Skeletal muscle satellite cell (primary cell): ENCODE results near the gene POLR3A. TPM values are rescaled to one million over a fixed set of nuclear protein-coding genes. Genes with fewer than 3 reads are reported as not detected.

Experiments used
- H3K27me3 ChIP-seq: 2 replicates; pipeline ENCODE4 v1.7.0; 2013; ENCODE audit warnings: low read length; ENCODE audit not compliant: control insufficient read depth, insufficient read depth
- H3K36me3 ChIP-seq: 2 replicates; pipeline ENCODE4 v1.7.0; 2013; ENCODE audit warnings: mild to moderate bottlenecking, control low read depth, low read length; ENCODE audit not compliant: insufficient read depth
- H3K4me1 ChIP-seq: 2 replicates; pipeline ENCODE4 v1.7.0; 2013; ENCODE audit warnings: low read length; ENCODE audit not compliant: control insufficient read depth, insufficient read depth
- H3K4me2 ChIP-seq: 2 replicates; pipeline ENCODE4 v1.7.0; 2013; ENCODE audit warnings: mild to moderate bottlenecking, low read length
- H3K4me3 ChIP-seq: 2 replicates; pipeline ENCODE4 v1.7.0; 2013; ENCODE audit warnings: low read length
- H3K9ac ChIP-seq: 2 replicates; pipeline ENCODE4 v1.7.0; 2013; ENCODE audit warnings: mild to moderate bottlenecking, low read depth, low read length, moderate library complexity
- H3K9me3 ChIP-seq: replicated peaks from 2 replicates; pipeline ENCODE4 v1.7.0; 2013; ENCODE audit warnings: mild to moderate bottlenecking, control low read depth, low read length
- small RNA-seq: library from RNA; depleted of rRNA; stranded (forward); fragments of <200 nt; gene quantifications from one replicate; pipeline ENCODE3, GENCODE V24; 2012

The POLR3A gene

DNA sequence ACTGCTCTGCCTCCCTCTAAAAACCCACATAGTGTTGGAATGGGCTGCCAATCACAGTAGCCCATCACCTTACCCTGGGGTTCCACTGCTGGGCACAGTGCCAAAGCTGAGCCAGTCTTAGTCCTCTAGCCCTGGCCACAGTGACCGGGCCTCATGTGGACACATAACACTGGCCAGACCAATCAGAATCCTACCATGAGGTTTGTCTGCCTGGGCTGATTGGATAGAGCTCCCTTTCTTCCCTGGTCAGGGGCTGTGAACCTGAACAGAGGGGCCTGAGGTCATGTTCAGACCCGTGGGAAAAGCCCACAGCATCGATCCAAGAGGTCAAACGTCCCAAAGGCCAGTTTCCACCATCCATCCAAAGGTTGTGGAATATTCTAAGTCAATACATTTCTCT, 108.8 kb downstream of the POLR3A start:
- no peak overlapping the region for H3K4me2 ChIP-seq
- H3K36me3 ChIP-seq = peaks cover 4% of the 10 kb centered on the region
- no peaks in the 10 kb centered on the region for H3K9me3 ChIP-seq
- H3K9ac ChIP-seq = no peak overlapping the region
- peaks cover 28% of the 10 kb centered on the region for H3K4me1 ChIP-seq
- no peak overlapping the region for H3K4me3 ChIP-seq
- H3K27me3 ChIP-seq = no peaks in the 10 kb centered on the region

DNA sequence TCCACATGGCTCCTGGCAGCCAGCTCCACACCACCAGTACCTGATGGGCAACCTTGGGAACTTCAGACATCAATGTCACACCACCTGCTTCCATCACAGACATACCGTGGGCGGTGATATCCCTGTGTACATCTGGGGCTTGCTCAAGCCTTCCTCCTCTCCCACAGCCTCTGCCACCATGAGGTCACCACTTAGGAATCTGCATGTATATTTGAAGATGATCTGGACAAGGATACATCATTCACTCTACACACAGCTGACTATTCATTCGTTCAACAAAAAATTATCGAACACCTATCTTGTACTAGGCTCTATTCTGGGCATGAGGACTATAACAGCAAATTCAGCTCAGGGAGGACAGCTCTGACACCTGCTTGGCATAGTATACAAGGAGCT, 109.6 kb downstream of the POLR3A start:
- Histone ChIP-seq H3K9me3 (no peaks in the 10 kb centered on the region), H3K4me3 (no peak overlapping the region), H3K27me3 (no peaks in the 10 kb centered on the region), H3K36me3 (peaks cover 4% of the 10 kb centered on the region), H3K4me2 (peak overlapping the region; percentile 6), H3K9ac (no peak overlapping the region), H3K4me1 (peaks cover 21% of the 10 kb centered on the region)

Small RNAs within 50 kb of the gene (small RNA-seq; reads per million reads assigned to genes)
- gene RF00017 = not detected
